HUES64 (cell line): ENCODE results near the gene OR10R2.

ENCODE experiments used
- H3K27ac ChIP-seq: 2 replicates; pipeline ENCODE4 v1.7.0; 2013; ENCODE audit warnings: low read depth, low read length, inconsistent platforms
- H3K27me3 ChIP-seq: 2 replicates; pipeline ENCODE4 v1.6.1; 2013; ENCODE audit warnings: mild to moderate bottlenecking, low read length; ENCODE audit not compliant: insufficient read depth
- H3K36me3 ChIP-seq: 2 replicates; pipeline ENCODE4 v1.6.1; 2013; ENCODE audit warnings: mild to moderate bottlenecking, low read length; ENCODE audit not compliant: insufficient read depth
- H3K4me1 ChIP-seq: 2 replicates; pipeline ENCODE4 v1.6.1; 2013; ENCODE audit warnings: mild to moderate bottlenecking, low read length, moderate library complexity; ENCODE audit not compliant: insufficient read depth
- H3K4me3 ChIP-seq: 2 replicates; pipeline ENCODE4 v1.5.1; 2013; ENCODE audit warnings: mild to moderate bottlenecking, low read length, moderate library complexity
- H3K9ac ChIP-seq: 2 replicates; pipeline ENCODE4 v1.6.1; 2013; ENCODE audit warnings: mild to moderate bottlenecking, low read depth, low read length
- H3K9me3 ChIP-seq: 2 replicates; pipeline ENCODE4 v1.6.1; 2013; ENCODE audit warnings: low read depth, low read length; ENCODE audit not compliant: insufficient read depth
- WGBS: fragments of 150-250, 120-280 bp; methylation state at CpG from one replicate; pipeline ENCODE4 v1.1.7; 2013; ENCODE audit warnings: missing lambda C conversion rate; 5-methylcytosine and 5-hydroxymethylcytosine counted together

Gene OR10R2

GRCh38 chr1:158527190-158527815, 55.3 kb downstream of the OR10R2 start:
- Histone ChIP-seq H3K36me3 (no peaks in the 10 kb centered on the region), H3K27me3 (no peaks in the 10 kb centered on the region), H3K4me1 (peaks cover 5% of the 10 kb centered on the region; the same call in 1 of the 2 replicates), H3K27ac (no peak overlapping the region), H3K9ac (no peak overlapping the region), H3K9me3 (peaks cover 3% of the 10 kb centered on the region; the same call in 1 of the 2 replicates), H3K4me3 (no peak overlapping the region)
- 0% methylated on average over 2 of the region's 2 CpGs for whole genome bisulfite sequencing
